HepG2 (cell line): ENCODE data around the gene STX4. TPM values are rescaled to one million over a fixed set of nuclear protein-coding genes. Genes with fewer than 3 reads are reported as not detected.
A peak's percentile ranks its signal among the peaks of the same experiment; 100 is the strongest.

Experiments used
- AKNA ChIP-seq: sonication (generic); formaldehyde crosslinking; IDR thresholded peaks from 2 replicates; pipeline ENCODE4 v1.4.0; 2020; ENCODE audit warnings: missing genetic modification reagents, borderline replicate concordance
- ERF ChIP-seq: IDR thresholded peaks from 2 replicates; pipeline ENCODE4 v1.6.1; 2018; ENCODE audit warnings: missing biosample characterization, missing genetic modification reagents
- FLYWCH1 ChIP-seq: sonication (generic); formaldehyde crosslinking; IDR thresholded peaks from 2 replicates; pipeline ENCODE4 v1.8.1; 2023; ENCODE audit warnings: mild to moderate bottlenecking, missing genetic modification reagents
- HNRNPK ChIP-seq: fragments of 200-400 bp; formaldehyde crosslinking; IDR thresholded peaks from 2 replicates; pipeline ENCODE4 v1.6.1; 2018; ENCODE audit warnings: low read length, low read depth, moderate library complexity, mild to moderate bottlenecking; ENCODE audit not compliant: poor library complexity, severe bottlenecking
- JUN ChIP-seq: sonication (generic); formaldehyde crosslinking; IDR thresholded peaks from 2 replicates; pipeline ENCODE4 v1.4.0; 2020; ENCODE audit warnings: mild to moderate bottlenecking, missing genetic modification reagents
- KLF11 ChIP-seq: IDR thresholded peaks from 2 replicates; pipeline ENCODE4 v1.6.1; 2016; ENCODE audit warnings: missing compliant biosample characterization
- NR2F2 ChIP-seq: IDR thresholded peaks from 2 replicates; pipeline ENCODE4 v1.6.1; 2012; ENCODE audit warnings: low read depth, inconsistent platforms, borderline replicate concordance
- SIN3A ChIP-seq: IDR thresholded peaks from 2 replicates; pipeline ENCODE4 v1.6.1; 2011; ENCODE audit warnings: low read depth, mild to moderate bottlenecking, control low read depth, low read length, borderline replicate concordance
- SMC3 ChIP-seq: IDR thresholded peaks from 2 replicates; pipeline ENCODE4 v1.6.1; 2011; ENCODE audit warnings: low read length, improper control_type of control experiment
- STAT5B ChIP-seq: sonication (generic); formaldehyde crosslinking; IDR thresholded peaks from 2 replicates; pipeline ENCODE4 v1.4.0; 2020; ENCODE audit warnings: missing genetic modification reagents
- TBP ChIP-seq: sonication (generic); formaldehyde crosslinking; IDR thresholded peaks from 2 replicates; pipeline ENCODE4 v1.5.0; 2020; ENCODE audit warnings: missing genetic modification reagents
- ZBTB42 ChIP-seq: sonication (generic); formaldehyde crosslinking; IDR thresholded peaks from 2 replicates; pipeline ENCODE4 v1.5.0; 2020; ENCODE audit warnings: mild to moderate bottlenecking, missing genetic modification reagents
- ZGPAT ChIP-seq: IDR thresholded peaks from 2 replicates; pipeline ENCODE4 v1.6.1; 2016; ENCODE audit warnings: mild to moderate bottlenecking
- ZNF432 ChIP-seq: sonication (generic); formaldehyde crosslinking; IDR thresholded peaks from 2 replicates; pipeline ENCODE4 v1.5.0; 2020; ENCODE audit warnings: missing genetic modification reagents, mild to moderate bottlenecking, borderline replicate concordance
- ZNF546 ChIP-seq: sonication (generic); formaldehyde crosslinking; conservative IDR thresholded peaks from 2 replicates; pipeline ENCODE4 v1.8.1; 2023; ENCODE audit warnings: mild to moderate bottlenecking, missing genetic modification reagents
- ZNF577 ChIP-seq: sonication (generic); formaldehyde crosslinking; IDR thresholded peaks from 2 replicates; pipeline ENCODE4 v1.4.0; 2020; ENCODE audit warnings: mild to moderate bottlenecking, low read depth, missing genetic modification reagents, borderline replicate concordance
- ZNF672 ChIP-seq: sonication (generic); formaldehyde crosslinking; IDR thresholded peaks from 2 replicates; pipeline ENCODE4 v1.8.1; 2022; ENCODE audit warnings: missing genetic modification reagents
- ZSCAN20 ChIP-seq: sonication (generic); formaldehyde crosslinking; IDR thresholded peaks from 2 replicates; pipeline ENCODE4 v1.4.0; 2020; ENCODE audit warnings: missing genetic modification reagents, mild to moderate bottlenecking, borderline replicate concordance
- ZSCAN21 ChIP-seq: sonication (generic); formaldehyde crosslinking; IDR thresholded peaks from 2 replicates; pipeline ENCODE4 v1.8.0; 2022; ENCODE audit warnings: mild to moderate bottlenecking, missing genetic modification reagents, moderate library complexity, borderline replicate concordance
- ZSCAN31 ChIP-seq: sonication (generic); formaldehyde crosslinking; IDR thresholded peaks from 2 replicates; pipeline ENCODE4 v1.5.0; 2020; ENCODE audit warnings: low read depth, mild to moderate bottlenecking, missing genetic modification reagents
- polyA plus RNA-seq, 8 experiments: library from polyadenylated mRNA; depleted of rRNA in 3 of 8; stranded (reverse) in 7 of 8; unstranded in 1 of 8; fragments of >200 nt; fragmentation: Illumina TruSeq in 4 of 8; extraction: Trizol in 4 of 8; gene quantifications; 2 replicates each; pipeline versions ENCODE4 v1.2.1 to v1.2.3, GENCODE V29; 2011 to 2016; ENCODE audit warnings: low read depth in 4 of 8, missing spikeins in 1 of 8, mixed read lengths in 1 of 8; ENCODE audit not compliant: insufficient read depth in 1 of 8
- total RNA-seq, 5 experiments: library from RNA; depleted of rRNA; stranded (reverse); fragments of >200 nt; fragmentation: Illumina TruSeq; extraction: Trizol; gene quantifications; 2 replicates each; pipeline ENCODE4 v1.2.3, GENCODE V29; 2016; ENCODE audit warnings: low read depth in 1 of 5
- TF ChIP-seq, protein P1 (sequence below): sonication (generic); formaldehyde crosslinking; IDR thresholded peaks from 2 replicates; pipeline ENCODE4 v1.4.0; 2020; ENCODE audit warnings: missing genetic modification reagents, borderline replicate concordance

The STX4 gene
- total and polyA plus RNA-seq, 2 of the 13 experiments (the other 11 are each of a cell fraction or from before 2014, with no cell fraction given) = 29.2 to 34.6 TPM

DNA sequence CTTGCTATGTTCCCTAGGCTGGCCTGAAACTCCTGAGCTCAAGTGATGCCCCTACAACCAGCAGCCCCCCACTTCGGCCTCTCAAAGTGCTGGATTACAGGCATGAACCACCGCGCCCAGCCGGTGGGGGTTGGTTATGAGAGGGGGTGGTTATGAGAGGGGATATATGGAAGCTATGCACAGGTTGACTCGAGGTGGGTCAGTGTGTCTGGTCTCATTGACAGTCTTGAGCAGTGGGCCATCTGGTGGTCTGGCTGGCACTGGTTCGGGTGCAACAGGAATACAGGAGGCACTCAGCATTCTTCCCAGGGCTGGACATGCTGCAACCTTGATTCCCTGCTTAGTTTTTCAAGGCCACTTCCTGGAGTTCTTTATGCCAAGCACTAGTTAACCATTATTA lies 17.3 kb upstream of the STX4 start (continued):
- TF ChIP-seq, protein P1, sequence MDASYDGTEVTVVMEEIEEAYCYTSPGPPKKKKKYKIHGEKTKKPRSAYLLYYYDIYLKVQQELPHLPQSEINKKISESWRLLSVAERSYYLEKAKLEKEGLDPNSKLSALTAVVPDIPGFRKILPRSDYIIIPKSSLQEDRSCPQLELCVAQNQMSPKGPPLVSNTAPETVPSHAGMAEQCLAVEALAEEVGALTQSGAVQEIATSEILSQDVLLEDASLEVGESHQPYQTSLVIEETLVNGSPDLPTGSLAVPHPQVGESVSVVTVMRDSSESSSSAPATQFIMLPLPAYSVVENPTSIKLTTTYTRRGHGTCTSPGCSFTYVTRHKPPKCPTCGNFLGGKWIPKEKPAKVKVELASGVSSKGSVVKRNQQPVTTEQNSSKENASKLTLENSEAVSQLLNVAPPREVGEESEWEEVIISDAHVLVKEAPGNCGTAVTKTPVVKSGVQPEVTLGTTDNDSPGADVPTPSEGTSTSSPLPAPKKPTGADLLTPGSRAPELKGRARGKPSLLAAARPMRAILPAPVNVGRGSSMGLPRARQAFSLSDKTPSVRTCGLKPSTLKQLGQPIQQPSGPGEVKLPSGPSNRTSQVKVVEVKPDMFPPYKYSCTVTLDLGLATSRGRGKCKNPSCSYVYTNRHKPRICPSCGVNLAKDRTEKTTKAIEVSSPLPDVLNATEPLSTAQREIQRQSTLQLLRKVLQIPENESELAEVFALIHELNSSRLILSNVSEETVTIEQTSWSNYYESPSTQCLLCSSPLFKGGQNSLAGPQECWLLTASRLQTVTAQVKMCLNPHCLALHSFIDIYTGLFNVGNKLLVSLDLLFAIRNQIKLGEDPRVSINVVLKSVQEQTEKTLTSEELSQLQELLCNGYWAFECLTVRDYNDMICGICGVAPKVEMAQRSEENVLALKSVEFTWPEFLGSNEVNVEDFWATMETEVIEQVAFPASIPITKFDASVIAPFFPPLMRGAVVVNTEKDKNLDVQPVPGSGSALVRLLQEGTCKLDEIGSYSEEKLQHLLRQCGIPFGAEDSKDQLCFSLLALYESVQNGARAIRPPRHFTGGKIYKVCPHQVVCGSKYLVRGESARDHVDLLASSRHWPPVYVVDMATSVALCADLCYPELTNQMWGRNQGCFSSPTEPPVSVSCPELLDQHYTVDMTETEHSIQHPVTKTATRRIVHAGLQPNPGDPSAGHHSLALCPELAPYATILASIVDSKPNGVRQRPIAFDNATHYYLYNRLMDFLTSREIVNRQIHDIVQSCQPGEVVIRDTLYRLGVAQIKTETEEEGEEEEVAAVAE (CRISPR knock-in tag) = no peak; the same call in 1 of the 2 replicates
- no peak for TF ChIP-seq STAT5B (CRISPR knock-in tag)
- no peak for TF ChIP-seq AKNA (CRISPR knock-in tag)
- TF ChIP-seq ZGPAT (CRISPR knock-in tag) = peak; percentile 48; the same call in 1 of the 2 replicates
- TF ChIP-seq JUN (CRISPR knock-in tag) = no peak
- TF ChIP-seq ZSCAN21 (CRISPR knock-in tag) = peak; percentile 33; the same call in 1 of the 2 replicates
- no peak for TF ChIP-seq ZNF672
- TF ChIP-seq HNRNPK = no peak
- no peak for TF ChIP-seq ZSCAN20 (CRISPR knock-in tag)
- no peak for TF ChIP-seq ZNF432 (CRISPR knock-in tag)
- TF ChIP-seq ZSCAN31 (CRISPR knock-in tag) = no peak
- TF ChIP-seq ERF (CRISPR knock-in tag) = peak; percentile 59; the same call in 1 of the 2 replicates
- no peak for TF ChIP-seq ZNF546 (CRISPR knock-in tag)
- no peak for TF ChIP-seq NR2F2
- TF ChIP-seq ZBTB42 (CRISPR knock-in tag) = no peak
- peak; percentile 85 for TF ChIP-seq SMC3
- no peak for TF ChIP-seq KLF11 (CRISPR knock-in tag)
- no peak for TF ChIP-seq TBP (CRISPR knock-in tag)
- TF ChIP-seq ZNF577 (CRISPR knock-in tag) = no peak
- no peak for TF ChIP-seq SIN3A
- no peak for TF ChIP-seq FLYWCH1
